ENCODE measurements around the gene MMP24.

DNA sequence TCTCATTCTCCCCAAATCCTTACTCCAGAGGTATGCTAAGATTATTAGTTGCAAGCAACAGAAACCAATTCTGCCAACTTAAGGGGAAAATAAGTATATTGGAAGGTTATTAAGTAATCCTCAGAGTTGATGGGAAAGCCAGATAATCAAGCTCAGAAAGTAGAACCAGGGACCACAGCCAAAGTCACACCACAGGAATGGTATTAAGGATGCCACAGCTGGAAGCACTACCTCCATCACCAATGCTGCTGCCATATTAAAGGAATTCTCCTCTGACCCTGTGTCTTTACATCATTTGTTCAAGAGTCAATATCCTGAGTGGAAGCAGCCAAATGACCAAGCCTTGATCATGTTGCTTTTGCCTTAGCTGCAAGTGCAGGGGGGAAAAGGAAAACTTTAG lies 44.8 kb upstream of the MMP24 start:
- TF ChIP-seq, protein P1, sequence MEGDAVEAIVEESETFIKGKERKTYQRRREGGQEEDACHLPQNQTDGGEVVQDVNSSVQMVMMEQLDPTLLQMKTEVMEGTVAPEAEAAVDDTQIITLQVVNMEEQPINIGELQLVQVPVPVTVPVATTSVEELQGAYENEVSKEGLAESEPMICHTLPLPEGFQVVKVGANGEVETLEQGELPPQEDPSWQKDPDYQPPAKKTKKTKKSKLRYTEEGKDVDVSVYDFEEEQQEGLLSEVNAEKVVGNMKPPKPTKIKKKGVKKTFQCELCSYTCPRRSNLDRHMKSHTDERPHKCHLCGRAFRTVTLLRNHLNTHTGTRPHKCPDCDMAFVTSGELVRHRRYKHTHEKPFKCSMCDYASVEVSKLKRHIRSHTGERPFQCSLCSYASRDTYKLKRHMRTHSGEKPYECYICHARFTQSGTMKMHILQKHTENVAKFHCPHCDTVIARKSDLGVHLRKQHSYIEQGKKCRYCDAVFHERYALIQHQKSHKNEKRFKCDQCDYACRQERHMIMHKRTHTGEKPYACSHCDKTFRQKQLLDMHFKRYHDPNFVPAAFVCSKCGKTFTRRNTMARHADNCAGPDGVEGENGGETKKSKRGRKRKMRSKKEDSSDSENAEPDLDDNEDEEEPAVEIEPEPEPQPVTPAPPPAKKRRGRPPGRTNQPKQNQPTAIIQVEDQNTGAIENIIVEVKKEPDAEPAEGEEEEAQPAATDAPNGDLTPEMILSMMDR (IDR thresholded peaks at IDR 0.05; ENCODE audit: poor library complexity): no peak
- TF ChIP-seq EZH2phosphoT487 (IDR thresholded peaks at IDR 0.05; ENCODE audit: low read depth, severe bottlenecking, unreplicated experiment) (no peak), EZH2 (IDR thresholded peaks at IDR 0.05; ENCODE audit: borderline replicate concordance) (no peak)
